Left ventricle myocardium inferior (tissue), 1 donor: ENCODE data around the gene ELFN1. TPM values are rescaled to one million over a fixed set of nuclear protein-coding genes. Genes with fewer than 3 reads are reported as not detected.

ENCODE experiments used
- DNase-seq: peaks from one replicate; pipeline ENCODE4 v3.0.0-alpha.2; 2020
- H3K27ac ChIP-seq: fragments of 200-600 bp; replicated peaks from 2 replicates; pipeline ENCODE4 v1.8.0; 2021
- H3K27me3 ChIP-seq: fragments of 200-600 bp; 2 replicates; pipeline ENCODE4 v1.8.0; 2021; ENCODE audit warnings: low read depth
- H3K36me3 ChIP-seq: fragments of 200-600 bp; 2 replicates; pipeline ENCODE4 v1.8.0; 2021
- H3K4me1 ChIP-seq: fragments of 200-600 bp; 2 replicates; pipeline ENCODE4 v1.8.0; 2021
- H3K4me3 ChIP-seq: fragments of 200-600 bp; 2 replicates; pipeline ENCODE4 v1.8.0; 2021; ENCODE audit warnings: mild to moderate bottlenecking, moderate library complexity
- H3K9me3 ChIP-seq: fragments of 200-600 bp; replicated peaks from 2 replicates; pipeline ENCODE4 v1.8.0; 2021
- intact Hi-C: fragments of 100-400 bp; cut with micrococcal nuclease; formaldehyde crosslinking; loops from one replicate; pipeline ENCODE4 v1.11.0; 2022
- total RNA-seq: library from RNA; stranded (reverse); fragmentation: NEBNext Ultra II Directional; extraction: Animal tissue kit (Norgen Biotek cat#: 25700); gene quantifications from one replicate; pipeline ENCODE4 v1.2.1, GENCODE V29; 2021
- TF ChIP-seq, protein P1 (sequence below): fragments of 200-600 bp; IDR thresholded peaks from 2 replicates; pipeline ENCODE4 v1.8.0; 2021; ENCODE audit warnings: antibody characterized with exemption, mild to moderate bottlenecking, borderline replicate concordance
- donor health status: DM: no; HTN: yes; CAD: no; lungs with severe emphysema.

Gene ELFN1
- total RNA-seq, 1 donor from 2014 or later: 10.5 TPM

DNA sequence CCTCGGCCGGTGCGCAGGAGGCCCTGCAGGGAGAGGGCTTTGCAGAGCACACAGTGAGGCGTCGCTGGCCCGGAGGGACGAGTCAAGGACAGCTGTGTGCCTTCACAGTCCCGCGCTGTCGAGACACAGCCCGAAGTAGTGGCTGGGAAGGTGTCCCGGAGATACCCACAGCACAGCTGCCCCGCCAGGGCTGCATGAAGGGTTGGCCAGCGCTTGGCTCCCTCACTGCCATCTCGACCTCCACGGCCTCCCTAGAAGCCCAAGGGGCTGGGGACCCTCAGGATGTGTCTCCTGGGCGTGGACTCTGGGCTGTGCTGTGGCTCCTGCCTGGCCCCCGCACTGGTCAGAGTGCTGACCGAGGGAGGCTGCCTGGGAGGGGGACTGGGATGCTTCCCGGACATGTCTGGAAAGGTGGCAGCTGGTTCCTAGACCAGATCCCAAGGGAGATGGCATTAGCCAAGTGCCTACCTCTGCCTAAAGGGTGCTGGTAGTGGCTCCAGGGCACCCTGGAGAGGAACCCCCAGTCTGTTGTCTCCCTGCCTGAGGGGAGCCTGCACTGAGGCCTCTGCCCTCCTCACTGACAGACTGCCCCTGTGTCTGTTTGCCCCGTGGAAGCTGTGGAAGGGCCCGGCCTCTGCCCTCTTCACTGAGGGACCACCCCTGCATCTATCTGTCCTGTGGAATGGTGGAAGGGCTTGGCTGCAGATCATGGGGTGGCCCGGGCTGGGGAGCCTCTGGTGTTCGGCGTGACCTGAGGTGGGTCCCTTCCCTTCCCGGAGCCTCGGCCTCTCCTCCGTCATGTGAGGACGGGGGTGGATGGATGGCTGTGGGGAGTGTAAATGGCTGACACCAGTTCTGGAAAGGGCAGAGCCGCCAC lies 5.8 kb downstream of the ELFN1 start:
- no peak for DNase-seq
- intact Hi-C loops: no loop called here

DNA sequence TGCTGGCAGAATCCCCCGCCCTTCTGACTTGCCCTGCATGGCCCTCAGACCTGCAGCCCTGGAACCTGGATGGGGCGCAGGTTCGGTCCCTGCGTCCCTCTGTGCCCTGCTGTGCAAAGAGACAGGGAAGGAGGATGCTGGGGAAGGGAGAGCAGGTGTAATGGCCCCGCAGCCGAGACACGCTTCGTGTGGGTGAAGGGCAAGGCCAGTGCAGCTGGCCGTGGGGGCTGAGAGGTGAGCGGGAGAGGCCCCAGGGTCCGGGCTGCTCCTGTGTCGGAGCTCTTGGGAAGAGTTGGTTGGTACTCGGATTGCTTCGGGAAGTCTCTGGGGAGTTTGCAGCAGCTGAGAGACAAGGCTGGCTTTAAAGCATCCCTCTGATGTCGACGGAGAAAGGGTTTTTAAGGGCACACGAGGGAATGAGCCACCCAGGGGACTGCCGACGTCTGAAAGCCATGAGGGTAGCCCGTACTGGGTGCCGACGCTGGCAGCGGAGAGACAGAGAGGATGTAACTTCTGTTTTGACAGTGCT lies 6.5 kb downstream of the ELFN1 start:
- H3K36me3 ChIP-seq: no peaks in the 10 kb centered on the region
- no peaks in the 10 kb centered on the region for H3K4me1 ChIP-seq
- no peaks in the 10 kb centered on the region for H3K9me3 ChIP-seq
- no peak for DNase-seq
- TF ChIP-seq, protein P1, sequence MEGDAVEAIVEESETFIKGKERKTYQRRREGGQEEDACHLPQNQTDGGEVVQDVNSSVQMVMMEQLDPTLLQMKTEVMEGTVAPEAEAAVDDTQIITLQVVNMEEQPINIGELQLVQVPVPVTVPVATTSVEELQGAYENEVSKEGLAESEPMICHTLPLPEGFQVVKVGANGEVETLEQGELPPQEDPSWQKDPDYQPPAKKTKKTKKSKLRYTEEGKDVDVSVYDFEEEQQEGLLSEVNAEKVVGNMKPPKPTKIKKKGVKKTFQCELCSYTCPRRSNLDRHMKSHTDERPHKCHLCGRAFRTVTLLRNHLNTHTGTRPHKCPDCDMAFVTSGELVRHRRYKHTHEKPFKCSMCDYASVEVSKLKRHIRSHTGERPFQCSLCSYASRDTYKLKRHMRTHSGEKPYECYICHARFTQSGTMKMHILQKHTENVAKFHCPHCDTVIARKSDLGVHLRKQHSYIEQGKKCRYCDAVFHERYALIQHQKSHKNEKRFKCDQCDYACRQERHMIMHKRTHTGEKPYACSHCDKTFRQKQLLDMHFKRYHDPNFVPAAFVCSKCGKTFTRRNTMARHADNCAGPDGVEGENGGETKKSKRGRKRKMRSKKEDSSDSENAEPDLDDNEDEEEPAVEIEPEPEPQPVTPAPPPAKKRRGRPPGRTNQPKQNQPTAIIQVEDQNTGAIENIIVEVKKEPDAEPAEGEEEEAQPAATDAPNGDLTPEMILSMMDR: no peak
- H3K4me3 ChIP-seq: no peak overlapping the region
- H3K27me3 ChIP-seq: peaks cover 42% of the 10 kb centered on the region
- intact Hi-C loops: no loop called here
- H3K27ac ChIP-seq: no peak overlapping the region

More for the DNA sequence above, 5.8 kb downstream of the ELFN1 start:
- Histone ChIP-seq H3K27me3 (peaks cover 49% of the 10 kb centered on the region), H3K9me3 (no peaks in the 10 kb centered on the region), H3K4me3 (no peak overlapping the region), H3K36me3 (no peaks in the 10 kb centered on the region), H3K4me1 (peaks cover 5% of the 10 kb centered on the region), H3K27ac (no peak overlapping the region)
- TF ChIP-seq, protein P1: no peak

DNA sequence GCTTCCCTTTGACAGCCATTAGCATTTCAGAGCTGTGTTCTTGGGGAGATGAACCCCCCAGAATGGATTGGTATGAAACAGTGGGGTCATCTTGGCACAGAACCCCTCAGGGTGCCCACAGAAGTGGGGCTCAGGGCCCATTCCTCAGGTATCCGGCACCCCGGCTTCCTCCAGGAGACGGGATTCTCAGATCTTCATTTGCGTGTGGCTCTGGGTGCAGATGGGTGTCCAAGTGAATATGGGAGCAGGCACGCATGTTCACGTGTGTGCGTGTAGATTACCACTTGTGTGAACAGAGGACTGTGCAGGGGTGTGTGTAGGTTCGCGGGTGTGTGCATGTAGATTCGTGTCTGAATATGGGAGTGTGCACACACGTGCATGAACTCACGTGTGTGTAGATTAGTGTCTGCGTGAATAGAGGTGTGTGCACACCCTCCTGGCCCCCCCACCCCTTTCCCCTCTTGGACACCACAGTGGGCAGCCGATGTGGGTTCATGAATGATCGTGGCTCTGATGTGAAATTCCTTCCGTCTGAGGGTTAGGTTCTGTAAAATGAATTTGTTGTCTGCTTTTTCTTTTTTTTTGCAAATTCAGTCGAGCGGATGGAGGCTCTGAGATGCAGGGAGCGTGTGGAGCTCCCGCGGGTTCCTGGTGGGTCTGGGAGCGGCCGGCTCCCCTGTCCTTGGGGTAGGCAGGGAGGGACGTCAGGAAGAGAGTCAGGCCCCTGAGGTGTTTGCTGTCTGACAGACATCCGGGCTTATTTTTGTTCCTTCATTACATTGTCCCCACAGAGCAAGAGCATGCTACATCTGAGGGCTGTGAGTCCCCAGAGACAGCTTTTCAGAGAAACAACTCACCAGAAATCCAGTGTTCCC lies 7.4 kb downstream of the ELFN1 start:
- no peak overlapping the region for H3K27ac ChIP-seq
- TF ChIP-seq, protein P1: no peak

GRCh38 chr7:1678081-1678543 lies 8.0 kb downstream of the ELFN1 start:
- H3K27me3 ChIP-seq: peaks cover 30% of the 10 kb centered on the region
- no peak for DNase-seq
- H3K4me3 ChIP-seq: no peak overlapping the region
- H3K27ac ChIP-seq: no peak overlapping the region
- TF ChIP-seq, protein P1: no peak
- H3K4me1 ChIP-seq: no peaks in the 10 kb centered on the region
- intact Hi-C loops: no loop called here
- peaks cover 6% of the 10 kb centered on the region for H3K9me3 ChIP-seq
- no peaks in the 10 kb centered on the region for H3K36me3 ChIP-seq

More for the DNA sequence above, 7.4 kb downstream of the ELFN1 start:
- Histone ChIP-seq H3K4me1 (no peaks in the 10 kb centered on the region), H3K27me3 (peaks cover 34% of the 10 kb centered on the region), H3K36me3 (no peaks in the 10 kb centered on the region), H3K4me3 (no peak overlapping the region), H3K9me3 (no peaks in the 10 kb centered on the region)
- DNase-seq: no peak
- intact Hi-C loops: no loop called here

DNA sequence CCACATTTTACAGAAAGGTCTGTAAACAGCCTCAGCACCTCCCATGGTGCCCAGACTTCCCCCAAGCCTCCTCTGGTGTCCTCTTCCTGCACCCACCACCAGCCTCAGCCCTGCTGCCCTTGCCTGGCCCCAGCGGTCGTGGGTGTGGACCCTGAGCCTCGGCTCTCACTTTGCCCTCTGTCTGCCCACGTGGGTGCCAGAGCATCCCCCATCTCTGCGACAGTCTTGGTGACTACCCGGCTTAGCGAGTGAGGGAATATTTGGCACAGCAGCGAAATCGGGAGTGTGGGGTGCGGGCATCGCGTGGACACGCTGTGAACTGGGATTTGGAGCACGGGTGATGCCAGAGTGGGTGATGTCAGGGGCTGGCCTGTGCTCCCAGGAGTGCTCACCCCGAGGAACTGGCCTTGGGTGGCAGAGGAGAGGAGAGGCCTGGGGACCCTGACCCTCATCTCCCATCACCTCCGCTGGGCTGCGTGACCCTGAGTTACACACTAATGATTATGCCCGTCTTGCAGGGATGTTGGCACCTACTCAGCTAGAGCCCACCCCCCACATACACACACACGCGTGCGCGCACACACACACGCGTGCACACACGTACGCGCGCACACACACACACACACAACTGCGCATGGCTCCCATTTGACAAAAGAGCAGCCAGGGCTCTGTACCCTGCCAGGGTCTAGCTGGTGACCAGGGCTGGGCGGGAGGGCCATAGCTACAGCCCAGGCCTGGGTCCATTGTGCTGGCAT lies 8.7 kb downstream of the ELFN1 start:
- DNase-seq: no peak
- Histone ChIP-seq H3K36me3 (no peaks in the 10 kb centered on the region), H3K4me1 (no peaks in the 10 kb centered on the region), H3K4me3 (no peak overlapping the region), H3K27ac (no peak overlapping the region), H3K9me3 (peaks cover 13% of the 10 kb centered on the region), H3K27me3 (peaks cover 23% of the 10 kb centered on the region)
- TF ChIP-seq, protein P1: no peak
- intact Hi-C loops: no loop called here
